H1 (cell line): Measurements from ENCODE around the gene MSTN. TPM values are rescaled to one million over a fixed set of nuclear protein-coding genes. Genes with fewer than 3 reads are reported as not detected.

Experiments
- CTCF ChIA-PET: fragments of 300-600 bp; sonication (Branson Sonifier 250); formaldehyde crosslinking; loops from one replicate; lab custom pipeline; 2021; ENCODE audit not compliant: partially characterized antibody; lab: Charles Lee
- POLR2A ChIA-PET: fragments of 300-600 bp; sonication (Branson Sonifier 250); formaldehyde crosslinking; loops from one replicate; lab custom pipeline; 2021; ENCODE audit warnings: inconsistent platforms; ENCODE audit not compliant: partially characterized antibody; lab: Charles Lee
- DNase-seq, 2 experiments: peaks; one replicate each; pipeline versions ENCODE4 v3.0.0 to v3.0.0-alpha.2; 2010 to 2022; ENCODE audit warnings: low spot score in 2 of 2, low read depth in 1 of 2, mixed read lengths in 1 of 2
- FAIRE-seq: peaks from 2 replicates; lab custom pipeline; 2011; peaks lifted over from hg19 to GRCh38; lab: Jason Lieb, UNC
- H2AFZ ChIP-seq: 2 replicates; pipeline ENCODE4 v1.8.1; 2012; ENCODE audit warnings: low read length, inconsistent platforms
- H2AK5ac ChIP-seq: 2 replicates; pipeline ENCODE4 v1.6.1; 2013; ENCODE audit warnings: low read depth, low read length
- H2BK120ac ChIP-seq: replicated peaks from 2 replicates; pipeline ENCODE3; 2013; ENCODE audit warnings: low read depth, low read length, inconsistent platforms
- H2BK12ac ChIP-seq: 2 replicates; pipeline ENCODE4 v1.6.1; 2013; ENCODE audit warnings: low read depth, low read length
- H2BK15ac ChIP-seq: 2 replicates; pipeline ENCODE4 v1.6.1; 2013; ENCODE audit warnings: low read length
- H2BK20ac ChIP-seq: 2 replicates; pipeline ENCODE4 v1.6.1; 2013; ENCODE audit warnings: low read length
- H2BK5ac ChIP-seq: 2 replicates; pipeline ENCODE4 v1.6.1; 2013; ENCODE audit warnings: low read depth, low read length
- H3K14ac ChIP-seq: 2 replicates; pipeline ENCODE4 v1.6.1; 2013; ENCODE audit warnings: inconsistent platforms; ENCODE audit not compliant: insufficient read length
- H3K18ac ChIP-seq: 2 replicates; pipeline ENCODE4 v1.6.1; 2013; ENCODE audit warnings: low read length; ENCODE audit errors: extremely low read depth
- H3K23ac ChIP-seq: 2 replicates; pipeline ENCODE4 v1.6.1; 2013; ENCODE audit warnings: inconsistent platforms; ENCODE audit not compliant: insufficient read length
- H3K23me2 ChIP-seq: 2 replicates; pipeline ENCODE4 v1.6.1; 2013; ENCODE audit warnings: low read depth, low read length
- H3K27ac ChIP-seq: 2 replicates; pipeline ENCODE4 v1.6.1; 2011; ENCODE audit warnings: low read depth, low read length, inconsistent platforms
- H3K27me3 ChIP-seq, 4 experiments: replicated peaks in 1 of 4; 1 replicate in 1 of 4; 2 replicates in 3 of 4; pipeline versions ENCODE4 v1.6.1 to v1.8.1; 2011 to 2013; ENCODE audit warnings: low read length in 3 of 4, mild to moderate bottlenecking in 3 of 4, inconsistent platforms in 2 of 4, mixed read lengths in 2 of 4, moderate library complexity in 1 of 4; ENCODE audit not compliant: control insufficient read depth in 3 of 4, insufficient read depth in 3 of 4; ENCODE audit errors: extremely low read depth in 1 of 4
- H3K36me3 ChIP-seq, 4 experiments: 2 replicates each; pipeline versions ENCODE4 v1.6.1 to v1.8.1; 2011 to 2013; ENCODE audit warnings: mild to moderate bottlenecking in 4 of 4, low read length in 3 of 4, moderate library complexity in 2 of 4, control low read depth in 1 of 4, inconsistent platforms in 1 of 4; ENCODE audit not compliant: insufficient read depth in 4 of 4, control insufficient read depth in 2 of 4
- H3K4ac ChIP-seq: replicated peaks from 2 replicates; pipeline ENCODE3; 2013; ENCODE audit warnings: low read length, low read depth, mixed read lengths, inconsistent platforms; ENCODE audit not compliant: insufficient read length
- H3K4me1 ChIP-seq, 4 experiments: replicated peaks in 1 of 4; 1 replicate in 1 of 4; 2 replicates in 3 of 4; pipeline versions ENCODE4 v1.6.1 to v1.8.1; 2011 to 2013; ENCODE audit warnings: low read length in 3 of 4, inconsistent platforms in 2 of 4, mixed read lengths in 1 of 4; ENCODE audit not compliant: insufficient read depth in 4 of 4, control insufficient read depth in 3 of 4
- H3K4me2 ChIP-seq, 2 experiments: 2 replicates each; pipeline versions ENCODE4 v1.6.1 to v1.8.1; 2011 to 2013; ENCODE audit warnings: low read depth in 2 of 2, low read length in 2 of 2, control low read depth in 1 of 2, inconsistent platforms in 1 of 2, mild to moderate bottlenecking in 1 of 2; ENCODE audit not compliant: insufficient read depth in 1 of 2
- H3K4me3 ChIP-seq, 4 experiments: fragments of 200-600, 300-600 bp in 1 of 4; sonication (generic), shearing (Covaris generic), sonication (Bioruptor Twin) in 1 of 4; 2 replicates each; pipeline versions ENCODE4 v1.5.1 to v1.8.1; 2011 to 2016; ENCODE audit warnings: low read length in 4 of 4, low read depth in 3 of 4, control low read depth in 2 of 4, inconsistent platforms in 2 of 4, mild to moderate bottlenecking in 2 of 4, mixed read lengths in 1 of 4, moderate library complexity in 1 of 4; ENCODE audit not compliant: insufficient read depth in 2 of 4; ENCODE audit errors: extremely low read depth in 1 of 4
- H3K56ac ChIP-seq: replicated peaks from 2 replicates; pipeline ENCODE3; 2013; ENCODE audit warnings: low read depth, mild to moderate bottlenecking, mixed read lengths, low read length, inconsistent platforms; ENCODE audit not compliant: insufficient read length
- H3K79me1 ChIP-seq: 2 replicates; pipeline ENCODE4 v1.6.1; 2013; ENCODE audit warnings: low read depth, low read length, control low read depth
- H3K79me2 ChIP-seq, 2 experiments: 2 replicates each; pipeline versions ENCODE4 v1.6.1 to v1.8.1; 2012 to 2013; ENCODE audit warnings: low read length in 2 of 2, mild to moderate bottlenecking in 2 of 2, inconsistent platforms in 1 of 2; ENCODE audit not compliant: insufficient read depth in 2 of 2, control insufficient read depth in 1 of 2
- H3K9ac ChIP-seq, 4 experiments: replicated peaks in 1 of 4; 1 replicate in 1 of 4; 2 replicates in 3 of 4; pipeline versions ENCODE4 v1.6.1 to v1.8.1; 2011 to 2013; ENCODE audit warnings: low read depth in 3 of 4, low read length in 3 of 4, control low read depth in 2 of 4, mild to moderate bottlenecking in 2 of 4, moderate library complexity in 2 of 4, inconsistent platforms in 1 of 4; ENCODE audit errors: extremely low read depth in 1 of 4
- H3K9me3 ChIP-seq, 2 experiments: 2 replicates each; pipeline versions ENCODE4 v1.6.1 to v1.8.1; 2012 to 2013; ENCODE audit warnings: mild to moderate bottlenecking in 2 of 2, moderate library complexity in 2 of 2, control low read depth in 1 of 2, inconsistent platforms in 1 of 2, low read depth in 1 of 2, low read length in 1 of 2, mixed read lengths in 1 of 2; ENCODE audit not compliant: insufficient read depth in 2 of 2
- H4K20me1 ChIP-seq, 2 experiments: replicated peaks in 1 of 2; 2 replicates each; pipeline versions ENCODE3 to v1.8.1; 2011 to 2013; ENCODE audit warnings: inconsistent platforms in 2 of 2, low read length in 2 of 2, mild to moderate bottlenecking in 1 of 2; ENCODE audit not compliant: insufficient read depth in 2 of 2, control insufficient read depth in 1 of 2
- H4K5ac ChIP-seq: 2 replicates; pipeline ENCODE4 v1.6.1; 2013; ENCODE audit warnings: low read length, low read depth, mixed read lengths, inconsistent platforms; ENCODE audit not compliant: insufficient read length
- H4K8ac ChIP-seq: 2 replicates; pipeline ENCODE4 v1.8.0; 2013; ENCODE audit warnings: mild to moderate bottlenecking, moderate library complexity, low read length, inconsistent platforms; ENCODE audit not compliant: insufficient read depth; ENCODE audit errors: extremely low read depth
- H4K91ac ChIP-seq: replicated peaks from 2 replicates; pipeline ENCODE3; 2013; ENCODE audit warnings: low read length, mixed read lengths, inconsistent platforms; ENCODE audit not compliant: insufficient read length
- WGBS, 2 experiments: shearing (Covaris generic) in 1 of 2; methylation state at CpG; one replicate each; pipeline versions ENCODE4 v1.1.6 to v1.1.7; 2013 to 2015; ENCODE audit warnings: low lambda C conversion rate in 2 of 2, mixed read lengths in 2 of 2, inconsistent platforms in 1 of 2, low coverage in 1 of 2, missing lambda C conversion rate in 1 of 2; ENCODE audit not compliant: insufficient replicate concordance in 2 of 2, insufficient coverage in 1 of 2, insufficient read length in 1 of 2; ENCODE audit errors: extremely low coverage in 1 of 2, missing lambda C conversion rate in 1 of 2; 5-methylcytosine and 5-hydroxymethylcytosine counted together
- polyA plus RNA-seq, 7 experiments: library from polyadenylated mRNA; depleted of rRNA in 3 of 7; stranded (reverse) in 5 of 7; unstranded in 2 of 7; fragments of >200 nt in 5 of 7; fragments of 200-250 nt in 2 of 7; gene quantifications; 1 replicate in 5 of 7; 2 replicates in 1 of 7; 4 replicates in 1 of 7; pipeline versions ENCODE4 v1.2.1 to v1.2.3, GENCODE V29; 2011 to 2013; ENCODE audit warnings: missing spikeins in 2 of 7, mixed read lengths in 2 of 7
- total RNA-seq: library from RNA; stranded (reverse); fragmentation: NEBNext Ultra II Directional; extraction: Animal tissue kit (Norgen Biotek cat#: 25700); gene quantifications from 2 replicates; pipeline ENCODE4 v1.2.1, GENCODE V29; 2021

The MSTN gene
- total and polyA plus RNA-seq, 2 of the 8 experiments (the other 6 are each of a cell fraction or from before 2014, with no cell fraction given): not detected

DNA sequence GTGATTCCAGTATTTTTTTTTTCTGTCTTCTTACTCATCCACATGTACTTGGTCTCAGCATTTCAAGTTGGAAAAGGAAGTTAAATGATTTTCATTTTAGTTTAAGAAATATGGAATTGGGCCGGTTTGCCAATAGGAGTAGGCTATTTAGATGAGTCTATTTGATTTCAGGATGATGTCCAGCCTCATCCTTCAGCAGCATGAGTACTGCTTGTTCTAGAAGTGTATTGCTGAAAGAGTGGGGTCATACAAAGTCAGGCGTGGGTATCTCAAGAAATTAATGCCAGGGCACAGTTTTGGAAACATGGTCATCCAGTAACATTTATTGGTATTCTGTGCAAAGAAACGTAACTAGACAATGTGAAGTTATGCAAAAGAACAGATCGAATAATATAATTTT, 44.9 kb upstream of the MSTN start:
- H2BK120ac ChIP-seq: no peak overlapping the region
- H3K27me3 ChIP-seq: peaks cover 0 to 1% (median 0%) of the 10 kb centered on the region in 4 experiments; a peak in 1 of 7 replicates
- H3K18ac ChIP-seq: no peak overlapping the region
- H2AK5ac ChIP-seq: no peak overlapping the region
- no peaks in the 10 kb centered on the region for H3K4me1 ChIP-seq
- H2BK5ac ChIP-seq: no peak overlapping the region
- H2BK20ac ChIP-seq: no peak overlapping the region
- no peak overlapping the region for H2AFZ ChIP-seq
- FAIRE-seq (no peak), DNase-seq (no peak)
- H2BK15ac ChIP-seq: no peak overlapping the region
- no peaks in the 10 kb centered on the region for H3K79me2 ChIP-seq
- no peak overlapping the region for H3K14ac ChIP-seq
- H4K20me1 ChIP-seq: no peaks in the 10 kb centered on the region
- ChIA-PET POLR2A (no interaction called here), CTCF (no interaction called here)
- WGBS, 2 experiments: 60% methylated on average over 4 of the region's 4 CpGs; no CpG with 5 or more reads in 1 of the 2 experiments
- H3K4ac ChIP-seq: no peak overlapping the region
- H3K4me3 ChIP-seq: no peak overlapping the region
- no peak overlapping the region for H2BK12ac ChIP-seq
- H3K23me2 ChIP-seq: no peaks in the 10 kb centered on the region
- no peak overlapping the region for H4K8ac ChIP-seq
- H4K91ac ChIP-seq: no peak overlapping the region
- no peak overlapping the region for H3K9ac ChIP-seq
- H3K79me1 ChIP-seq: no peaks in the 10 kb centered on the region
- no peaks in the 10 kb centered on the region for H3K9me3 ChIP-seq
- no peak overlapping the region for H3K27ac ChIP-seq
- H3K23ac ChIP-seq: no peak overlapping the region
- no peaks in the 10 kb centered on the region for H3K36me3 ChIP-seq
- no peak overlapping the region for H3K4me2 ChIP-seq
- H4K5ac ChIP-seq: no peak overlapping the region
- H3K56ac ChIP-seq: no peak overlapping the region
